Measurements from ENCODE around the gene HIVEP2. TPM values are rescaled to one million over a fixed set of nuclear protein-coding genes. Genes with fewer than 3 reads are reported as not detected.
A peak's percentile ranks its signal among the peaks of the same experiment; 100 is the strongest.

The HIVEP2 gene
- total and polyA plus RNA-seq, 2 donors (not counting 1 experiment from before 2014, with no cell fraction given), result 5.8 to 31.9 TPM

GRCh38 chr6:142824426-142824825 lies 120.5 kb downstream of the HIVEP2 start:
- DNase-seq (no peak), ATAC-seq (ENCODE audit: low read depth) (no peak)
- no peak overlapping the region for H2AFZ ChIP-seq (ENCODE audit: insufficient read depth, low read depth, low read length, poor library complexity, severe bottlenecking)
- Mint-ChIP-seq H3K27ac (peak overlapping the region; percentile 79), H3K27me3 (no peaks in the 10 kb centered on the region), H3K4me1 (peaks cover 58% of the 10 kb centered on the region), H3K9me3 (ENCODE audit: insufficient read depth) (no peaks in the 10 kb centered on the region), H3K4me3 (no peak overlapping the region)
- H3K9ac ChIP-seq (ENCODE audit: low read length), result no peak overlapping the region
- CTCF ChIA-PET, result interaction anchor here (2.4 kb wide), 1 partner anchor 12 kb away, joined by 6 read pairs; no protein-coding TSS in a partner anchor
- H3K4me2 ChIP-seq (replicated peaks; ENCODE audit: low read depth, low read length, poor library complexity, severe bottlenecking), result no peak overlapping the region
- H3K27ac ChIP-seq (ENCODE audit: low read length in 2 of 2), result peak overlapping the region in 1 of 2 donors; percentile 61
- TF ChIP-seq CTCF (IDR thresholded peaks at IDR 0.05) (no peak), EZH2 (IDR thresholded peaks at IDR 0.05; ENCODE audit: borderline replicate concordance, insufficient read depth, low read depth, low read length, poor library complexity, severe bottlenecking) (no peak)
- H3K9me3 ChIP-seq (ENCODE audit: control extremely low read depth in 1 of 3, control insufficient read depth in 2 of 3, insufficient read depth in 1 of 3, low read length in 2 of 3), result peaks cover 0 to 6% (median 0%) of the 10 kb centered on the region in 3 donors
- H3K4me1 ChIP-seq (ENCODE audit: control insufficient read depth in 2 of 2, insufficient read depth in 2 of 2, low read length in 2 of 2), result peaks cover 29 to 30% of the 10 kb centered on the region in 2 donors
- no peaks in the 10 kb centered on the region for H3K36me3 ChIP-seq (replicated peaks in 1 of 2; ENCODE audit: control extremely low read depth in 1 of 2, control insufficient read depth in 1 of 2, extremely low read depth in 1 of 2, insufficient read depth in 2 of 2, low read length in 1 of 2)
- no peaks in the 10 kb centered on the region for H3K27me3 ChIP-seq (replicated peaks in 1 of 4; ENCODE audit: control extremely low read depth in 1 of 4, control insufficient read depth in 3 of 4, insufficient read depth in 4 of 4, low read length in 3 of 4)
- H4K20me1 ChIP-seq (ENCODE audit: control insufficient read depth, insufficient read depth, low read length, poor library complexity, severe bottlenecking), result no peaks in the 10 kb centered on the region
- POLR2A ChIA-PET, result interaction anchor here (0.8 kb wide), 1 partner anchor 19 kb away, joined by 3 read pairs; no protein-coding TSS in a partner anchor
- peaks cover 24% of the 10 kb centered on the region for H3K79me2 ChIP-seq (ENCODE audit: control insufficient read depth, insufficient read depth, low read length)
- no peak overlapping the region for H3K4me3 ChIP-seq (ENCODE audit: control extremely low read depth in 1 of 5, extremely low read depth in 1 of 5, insufficient read depth in 1 of 5, low read depth in 2 of 5, low read length in 4 of 5)
- 100% methylated on average over 2 of the region's 3 CpGs for WGBS (ENCODE audit: insufficient coverage)
- intact Hi-C loops (cut with micrococcal nuclease), result no loop called here

- WGBS (ENCODE audit: insufficient coverage), result 90% methylated on average over 2 of the region's 10 CpGs
- Mint-ChIP-seq H3K27me3 (no peaks in the 10 kb centered on the region), H3K4me3 (no peak overlapping the region), H3K4me1 (peaks cover 60% of the 10 kb centered on the region), H3K9me3 (ENCODE audit: insufficient read depth) (no peaks in the 10 kb centered on the region), H3K27ac (peak overlapping the region; percentile 72)
- ChIA-PET POLR2A (interaction anchor here (0.7 kb wide), 1 partner anchor 16 kb away, joined by 3 read pairs; no protein-coding TSS in a partner anchor), CTCF (interaction anchor here (0.9 to 2.4 kb wide), 2 partner anchors 13 to 203 kb away, joined by 3 to 6 read pairs; no protein-coding TSS in a partner anchor)
- Histone ChIP-seq H3K27ac (ENCODE audit: low read length in 2 of 2) (no peak overlapping the region), H3K4me2 (replicated peaks; ENCODE audit: low read depth, low read length, poor library complexity, severe bottlenecking) (no peak overlapping the region), H3K9ac (ENCODE audit: low read length) (no peak overlapping the region), H3K4me3 (ENCODE audit: control extremely low read depth in 1 of 5, extremely low read depth in 1 of 5, insufficient read depth in 1 of 5, low read depth in 2 of 5, low read length in 4 of 5) (no peak overlapping the region), H3K36me3 (replicated peaks in 1 of 2; ENCODE audit: control extremely low read depth in 1 of 2, control insufficient read depth in 1 of 2, extremely low read depth in 1 of 2, insufficient read depth in 2 of 2, low read length in 1 of 2) (no peaks in the 10 kb centered on the region), H2AFZ (ENCODE audit: insufficient read depth, low read depth, low read length, poor library complexity, severe bottlenecking) (no peak overlapping the region), H3K9me3 (ENCODE audit: control extremely low read depth in 1 of 3, control insufficient read depth in 2 of 3, insufficient read depth in 1 of 3, low read length in 2 of 3) (peaks cover 0 to 6% (median 0%) of the 10 kb centered on the region in 3 donors), H3K27me3 (replicated peaks in 1 of 4; ENCODE audit: control extremely low read depth in 1 of 4, control insufficient read depth in 3 of 4, insufficient read depth in 4 of 4, low read length in 3 of 4) (no peaks in the 10 kb centered on the region), H3K79me2 (ENCODE audit: control insufficient read depth, insufficient read depth, low read length) (peaks cover 18% of the 10 kb centered on the region), H4K20me1 (ENCODE audit: control insufficient read depth, insufficient read depth, low read length, poor library complexity, severe bottlenecking) (no peaks in the 10 kb centered on the region), H3K4me1 (ENCODE audit: control insufficient read depth in 2 of 2, insufficient read depth in 2 of 2, low read length in 2 of 2) (peaks cover 37 to 39% of the 10 kb centered on the region in 2 donors)
- ATAC-seq (ENCODE audit: low read depth), result no peak
- TF ChIP-seq EZH2 (IDR thresholded peaks at IDR 0.05; ENCODE audit: borderline replicate concordance, insufficient read depth, low read depth, low read length, poor library complexity, severe bottlenecking), result no peak
- no peak for TF ChIP-seq CTCF (IDR thresholded peaks at IDR 0.05)
- intact Hi-C loops (cut with micrococcal nuclease), result no loop called here
- no peak for DNase-seq
Observed at GRCh38 chr6:142823256-142823902, 121.6 kb downstream of the HIVEP2 start.
